DND-41 (cell line): ENCODE data around the gene SERPINA5.

Experiments
- EZH2 ChIP-seq: IDR thresholded peaks from 3 replicates; pipeline ENCODE4 v1.6.1; 2012; ENCODE audit warnings: borderline replicate concordance, low read depth, mild to moderate bottlenecking, moderate library complexity, low read length, inconsistent platforms; ENCODE audit not compliant: severe bottlenecking
- TF ChIP-seq, protein P1 (sequence below): IDR thresholded peaks from 2 replicates; pipeline ENCODE4 v1.5.1; 2012; ENCODE audit warnings: borderline replicate concordance, low read length, moderate library complexity, mild to moderate bottlenecking; ENCODE audit not compliant: poor library complexity, severe bottlenecking; ENCODE audit errors: extremely low read depth

DNA sequence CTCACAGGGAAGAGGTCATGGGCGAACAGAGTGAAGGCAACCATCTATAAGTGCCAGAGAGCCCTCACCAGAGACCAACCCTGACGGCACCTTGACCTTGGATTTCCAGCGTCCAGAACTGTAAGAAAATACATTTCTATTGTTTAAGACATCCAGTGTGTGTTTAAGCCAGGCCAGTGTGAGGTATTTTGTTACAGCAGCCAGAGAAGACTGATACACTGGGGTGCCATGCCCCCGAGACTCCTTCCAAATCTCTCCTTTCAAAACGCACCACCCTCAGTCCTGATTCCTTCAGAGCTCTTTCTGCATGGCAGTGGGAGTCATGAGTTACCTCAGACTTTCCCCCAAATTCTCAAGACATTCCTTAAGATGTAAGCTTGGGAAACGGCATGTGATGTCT is 2.5 kb upstream of the SERPINA5 start:
- TF ChIP-seq, protein P1, sequence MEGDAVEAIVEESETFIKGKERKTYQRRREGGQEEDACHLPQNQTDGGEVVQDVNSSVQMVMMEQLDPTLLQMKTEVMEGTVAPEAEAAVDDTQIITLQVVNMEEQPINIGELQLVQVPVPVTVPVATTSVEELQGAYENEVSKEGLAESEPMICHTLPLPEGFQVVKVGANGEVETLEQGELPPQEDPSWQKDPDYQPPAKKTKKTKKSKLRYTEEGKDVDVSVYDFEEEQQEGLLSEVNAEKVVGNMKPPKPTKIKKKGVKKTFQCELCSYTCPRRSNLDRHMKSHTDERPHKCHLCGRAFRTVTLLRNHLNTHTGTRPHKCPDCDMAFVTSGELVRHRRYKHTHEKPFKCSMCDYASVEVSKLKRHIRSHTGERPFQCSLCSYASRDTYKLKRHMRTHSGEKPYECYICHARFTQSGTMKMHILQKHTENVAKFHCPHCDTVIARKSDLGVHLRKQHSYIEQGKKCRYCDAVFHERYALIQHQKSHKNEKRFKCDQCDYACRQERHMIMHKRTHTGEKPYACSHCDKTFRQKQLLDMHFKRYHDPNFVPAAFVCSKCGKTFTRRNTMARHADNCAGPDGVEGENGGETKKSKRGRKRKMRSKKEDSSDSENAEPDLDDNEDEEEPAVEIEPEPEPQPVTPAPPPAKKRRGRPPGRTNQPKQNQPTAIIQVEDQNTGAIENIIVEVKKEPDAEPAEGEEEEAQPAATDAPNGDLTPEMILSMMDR = no peak
- TF ChIP-seq EZH2 = no peak
